PC-3 (cell line): ENCODE results near the gene DDX24.

Experiments used
- CTCF ChIP-seq: fragments of 300-600 bp; sonication (generic); conservative IDR thresholded peaks from 2 replicates; pipeline ENCODE4 v1.5.1; 2017; ENCODE audit warnings: antibody characterized with exemption, low read depth, mild to moderate bottlenecking, low read length
- EZH2 ChIP-seq: fragments of 300-600 bp; sonication (generic); IDR thresholded peaks from one replicate; pipeline ENCODE4 v1.6.1; 2017; ENCODE audit warnings: antibody characterized with exemption, mild to moderate bottlenecking, low read length; ENCODE audit not compliant: unreplicated experiment

GRCh38 chr14:94129111-94129757, 48.2 kb upstream of the DDX24 start, which contains the start of gene IFI27L2:
- TF ChIP-seq CTCF = no peak
- TF ChIP-seq EZH2 = no peak
